HEK293 (cell line): Measurements from ENCODE around the gene FUBP3.

Experiments
- CTCF ChIA-PET: fragments of 350-600 bp; formaldehyde crosslinking; extraction: SDS; loops from one replicate; lab custom pipeline; 2021; ENCODE audit warnings: antibody characterized with exemption; lab: Yijun Ruan, JAX
- POLR2A ChIA-PET: fragments of 300-600 bp; formaldehyde crosslinking; extraction: SDS; loops from one replicate; lab custom pipeline; 2020; ENCODE audit warnings: antibody characterized with exemption, inconsistent platforms; lab: Yijun Ruan, JAX
- H3K27ac ChIP-seq: fragments of 200-500 bp; sonication (Bioruptor generic); 2 replicates; pipeline ENCODE4 v1.5.1; 2014; ENCODE audit warnings: low read depth, low read length, control low read depth, inconsistent platforms; ENCODE audit errors: extremely low read depth
- H3K36me3 ChIP-seq, 2 experiments: fragments of 200-500 bp in 1 of 2; sonication (Bioruptor generic) in 1 of 2; 1 replicate in 1 of 2; 2 replicates in 1 of 2; pipeline ENCODE4 v1.5.1; 2014 to 2017; ENCODE audit warnings: inconsistent platforms in 2 of 2, low read length in 2 of 2; ENCODE audit not compliant: control insufficient read depth in 2 of 2, insufficient read depth in 1 of 2
- H3K4me1 ChIP-seq: fragments of 200-500 bp; sonication (Bioruptor generic); 2 replicates; pipeline ENCODE4 v1.5.1; 2014; ENCODE audit warnings: mild to moderate bottlenecking, low read length, inconsistent platforms; ENCODE audit not compliant: control insufficient read depth, insufficient read depth
- H3K4me3 ChIP-seq: 2 replicates; pipeline ENCODE4 v1.5.1; 2011; ENCODE audit warnings: low read depth, mild to moderate bottlenecking, control low read depth, low read length, moderate library complexity
- H3K9me3 ChIP-seq: fragments of 200-500 bp; sonication (Bioruptor generic); 2 replicates; pipeline ENCODE4 v1.5.1; 2014; ENCODE audit warnings: low read depth, low read length, inconsistent platforms; ENCODE audit not compliant: control insufficient read depth, insufficient read depth
- BCL11A ChIP-seq: fragments of 450-650 bp; formaldehyde crosslinking; IDR thresholded peaks from 2 replicates; pipeline ENCODE4 v1.5.1; 2016; ENCODE audit warnings: low read depth, missing biosample characterization, missing genetic modification characterization
- EGR2 ChIP-seq: fragments of 450-650 bp; formaldehyde crosslinking; IDR thresholded peaks from 2 replicates; pipeline ENCODE4 v1.5.1; 2016; ENCODE audit warnings: low read depth, missing biosample characterization, missing genetic modification characterization
- FEZF1 ChIP-seq: fragments of 450-650 bp; formaldehyde crosslinking; IDR thresholded peaks from 2 replicates; pipeline ENCODE4 v1.5.1; 2016; ENCODE audit warnings: missing biosample characterization, missing genetic modification characterization
- GLI2 ChIP-seq: fragments of 450-650 bp; formaldehyde crosslinking; IDR thresholded peaks from 2 replicates; pipeline ENCODE4; 2017; ENCODE audit warnings: missing biosample characterization, missing genetic modification characterization, low read depth, borderline replicate concordance
- RBAK ChIP-seq: fragments of 450-650 bp; formaldehyde crosslinking; IDR thresholded peaks from 2 replicates; pipeline ENCODE4 v1.5.1; 2016; ENCODE audit warnings: missing biosample characterization, missing genetic modification characterization
- SP2 ChIP-seq: fragments of 450-650 bp; formaldehyde crosslinking; IDR thresholded peaks from 2 replicates; pipeline ENCODE4 v1.5.1; 2016; ENCODE audit warnings: missing biosample characterization, missing genetic modification characterization
- SP3 ChIP-seq: fragments of 450-650 bp; formaldehyde crosslinking; IDR thresholded peaks from 2 replicates; pipeline ENCODE4 v1.5.1; 2016; ENCODE audit warnings: missing biosample characterization, missing genetic modification characterization
- SP7 ChIP-seq: fragments of 450-650 bp; formaldehyde crosslinking; IDR thresholded peaks from 2 replicates; pipeline ENCODE4 v1.5.1; 2016; ENCODE audit warnings: missing biosample characterization, missing genetic modification characterization
- ZBTB17 ChIP-seq: fragments of 450-650 bp; formaldehyde crosslinking; IDR thresholded peaks from 2 replicates; pipeline ENCODE4 v1.5.1; 2016; ENCODE audit warnings: missing biosample characterization, missing genetic modification characterization
- ZBTB7A ChIP-seq: fragments of 450-650 bp; formaldehyde crosslinking; IDR thresholded peaks from 2 replicates; pipeline ENCODE4 v1.5.1; 2016; ENCODE audit warnings: low read depth, missing biosample characterization, missing genetic modification characterization
- ZFP69B ChIP-seq: fragments of 450-650 bp; formaldehyde crosslinking; IDR thresholded peaks from 2 replicates; pipeline ENCODE4 v1.5.1; 2016; ENCODE audit warnings: missing biosample characterization, missing genetic modification characterization
- ZNF112 ChIP-seq: fragments of 450-650 bp; formaldehyde crosslinking; IDR thresholded peaks from 2 replicates; pipeline ENCODE4 v1.5.0; 2017; ENCODE audit warnings: missing biosample characterization, missing genetic modification characterization
- ZNF140 ChIP-seq: fragments of 450-650 bp; formaldehyde crosslinking; IDR thresholded peaks from 2 replicates; pipeline ENCODE4 v1.5.1; 2016; ENCODE audit warnings: missing biosample characterization, missing genetic modification characterization
- ZNF16 ChIP-seq: fragments of 450-650 bp; formaldehyde crosslinking; IDR thresholded peaks from 2 replicates; pipeline ENCODE4 v1.5.1; 2016; ENCODE audit warnings: low read depth, missing biosample characterization, missing genetic modification characterization
- ZNF175 ChIP-seq: fragments of 450-650 bp; formaldehyde crosslinking; IDR thresholded peaks from 2 replicates; pipeline ENCODE4 v1.5.1; 2016; ENCODE audit warnings: missing biosample characterization, missing genetic modification characterization
- ZNF24 ChIP-seq: fragments of 450-650 bp; formaldehyde crosslinking; IDR thresholded peaks from 2 replicates; pipeline ENCODE4 v1.5.1; 2016; ENCODE audit warnings: missing biosample characterization, missing genetic modification characterization
- ZNF292 ChIP-seq: fragments of 450-650 bp; formaldehyde crosslinking; IDR thresholded peaks from 2 replicates; pipeline ENCODE4 v1.5.1; 2016; ENCODE audit warnings: low read depth, missing biosample characterization, missing genetic modification characterization, borderline replicate concordance
- ZNF335 ChIP-seq: fragments of 450-650 bp; formaldehyde crosslinking; conservative IDR thresholded peaks from 2 replicates; pipeline ENCODE4 v1.5.1; 2016; ENCODE audit warnings: missing biosample characterization, missing genetic modification characterization
- ZNF341 ChIP-seq: fragments of 450-650 bp; formaldehyde crosslinking; IDR thresholded peaks from 2 replicates; pipeline ENCODE4; 2016; ENCODE audit warnings: low read depth, missing biosample characterization, missing genetic modification characterization
- ZNF48 ChIP-seq: fragments of 450-650 bp; formaldehyde crosslinking; IDR thresholded peaks from 2 replicates; pipeline ENCODE4 v1.5.1; 2016; ENCODE audit warnings: missing biosample characterization, missing genetic modification characterization
- ZNF529 ChIP-seq: fragments of 450-650 bp; formaldehyde crosslinking; IDR thresholded peaks from 2 replicates; pipeline ENCODE4 v1.5.1; 2017; ENCODE audit warnings: missing genetic modification characterization, missing biosample characterization; ENCODE audit not compliant: insufficient replicate concordance
- ZNF626 ChIP-seq: fragments of 450-650 bp; sonication (Bioruptor Pico); formaldehyde crosslinking; IDR thresholded peaks from 2 replicates; pipeline ENCODE4 v1.5.1; 2018; ENCODE audit warnings: missing biosample characterization, missing genetic modification characterization, inconsistent platforms
- ZNF654 ChIP-seq: fragments of 450-650 bp; formaldehyde crosslinking; IDR thresholded peaks from 2 replicates; pipeline ENCODE4 v1.5.1; 2016; ENCODE audit warnings: low read depth, missing biosample characterization, missing genetic modification characterization
- ZNF830 ChIP-seq: fragments of 450-650 bp; IDR thresholded peaks from 2 replicates; pipeline ENCODE4 v1.5.0; 2018; ENCODE audit warnings: missing biosample characterization, missing genetic modification characterization, low read depth, mild to moderate bottlenecking, moderate library complexity
- ZNF843 ChIP-seq: fragments of 450-650 bp; formaldehyde crosslinking; IDR thresholded peaks from 2 replicates; pipeline ENCODE4 v1.5.1; 2016; ENCODE audit warnings: missing biosample characterization, missing genetic modification characterization
- TF ChIP-seq, protein P1 (sequence below): fragments of 450-650 bp; formaldehyde crosslinking; IDR thresholded peaks from 2 replicates; pipeline ENCODE4 v1.5.1; 2017; ENCODE audit warnings: missing biosample characterization, missing genetic modification characterization
- TF ChIP-seq, protein P2 (sequence below): IDR thresholded peaks from 2 replicates; pipeline ENCODE4 v1.6.1; 2011; ENCODE audit warnings: mild to moderate bottlenecking, low read depth, low read length, borderline replicate concordance
- TF ChIP-seq, protein P3 (sequence below): fragments of 450-650 bp; formaldehyde crosslinking; IDR thresholded peaks from 2 replicates; pipeline ENCODE4 v1.5.1; 2017; ENCODE audit warnings: missing biosample characterization, missing genetic modification characterization

Gene FUBP3

DNA sequence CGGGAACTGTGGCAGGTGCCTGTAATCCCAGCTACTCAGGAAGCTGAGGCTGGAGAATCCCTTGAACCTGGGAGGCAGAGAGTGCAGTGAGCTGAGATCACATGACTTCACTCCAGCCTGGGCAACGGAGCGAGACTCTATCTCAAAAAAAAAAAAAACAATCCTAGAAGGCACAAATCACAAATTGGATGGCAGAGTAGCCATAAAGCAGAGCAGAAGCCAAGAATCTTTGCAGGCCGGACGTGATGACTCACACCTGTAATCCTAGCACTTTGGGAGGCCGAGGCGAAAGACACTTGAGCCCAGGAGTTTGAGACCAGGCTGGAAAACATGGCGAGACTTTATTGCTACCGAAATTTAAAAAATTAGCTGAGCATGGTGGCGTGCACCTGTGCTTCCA is 9.2 kb upstream of the FUBP3 start (continued):
- TF ChIP-seq ZNF335 (no peak), ZNF654 (tag by site-specific recombination) (no peak), ZNF24 (tag by site-specific recombination) (no peak), SP2 (tag by site-specific recombination) (no peak), ZFP69B (tag by site-specific recombination) (no peak), SP7 (tag by site-specific recombination) (peak; percentile 59), ZNF48 (tag by site-specific recombination) (no peak), ZNF140 (no peak), ZNF626 (no peak), FEZF1 (no peak), ZNF292 (no peak), ZNF112 (tag by site-specific recombination) (no peak), SP3 (tag by site-specific recombination) (no peak), ZBTB17 (peak; percentile 87), ZNF175 (tag by site-specific recombination) (no peak), ZNF529 (tag by site-specific recombination) (no peak)
- TF ChIP-seq, protein P1, sequence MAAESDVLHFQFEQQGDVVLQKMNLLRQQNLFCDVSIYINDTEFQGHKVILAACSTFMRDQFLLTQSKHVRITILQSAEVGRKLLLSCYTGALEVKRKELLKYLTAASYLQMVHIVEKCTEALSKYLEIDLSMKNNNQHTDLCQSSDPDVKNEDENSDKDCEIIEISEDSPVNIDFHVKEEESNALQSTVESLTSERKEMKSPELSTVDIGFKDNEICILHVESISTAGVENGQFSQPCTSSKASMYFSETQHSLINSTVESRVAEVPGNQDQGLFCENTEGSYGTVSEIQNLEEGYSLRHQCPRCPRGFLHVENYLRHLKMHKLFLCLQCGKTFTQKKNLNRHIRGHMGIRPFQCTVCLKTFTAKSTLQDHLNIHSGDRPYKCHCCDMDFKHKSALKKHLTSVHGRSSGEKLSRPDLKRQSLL (tag by site-specific recombination): no peak
- TF ChIP-seq, protein P2, sequence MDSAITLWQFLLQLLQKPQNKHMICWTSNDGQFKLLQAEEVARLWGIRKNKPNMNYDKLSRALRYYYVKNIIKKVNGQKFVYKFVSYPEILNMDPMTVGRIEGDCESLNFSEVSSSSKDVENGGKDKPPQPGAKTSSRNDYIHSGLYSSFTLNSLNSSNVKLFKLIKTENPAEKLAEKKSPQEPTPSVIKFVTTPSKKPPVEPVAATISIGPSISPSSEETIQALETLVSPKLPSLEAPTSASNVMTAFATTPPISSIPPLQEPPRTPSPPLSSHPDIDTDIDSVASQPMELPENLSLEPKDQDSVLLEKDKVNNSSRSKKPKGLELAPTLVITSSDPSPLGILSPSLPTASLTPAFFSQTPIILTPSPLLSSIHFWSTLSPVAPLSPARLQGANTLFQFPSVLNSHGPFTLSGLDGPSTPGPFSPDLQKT: no peak
- TF ChIP-seq, all 188 proteins: peak for 22

DNA sequence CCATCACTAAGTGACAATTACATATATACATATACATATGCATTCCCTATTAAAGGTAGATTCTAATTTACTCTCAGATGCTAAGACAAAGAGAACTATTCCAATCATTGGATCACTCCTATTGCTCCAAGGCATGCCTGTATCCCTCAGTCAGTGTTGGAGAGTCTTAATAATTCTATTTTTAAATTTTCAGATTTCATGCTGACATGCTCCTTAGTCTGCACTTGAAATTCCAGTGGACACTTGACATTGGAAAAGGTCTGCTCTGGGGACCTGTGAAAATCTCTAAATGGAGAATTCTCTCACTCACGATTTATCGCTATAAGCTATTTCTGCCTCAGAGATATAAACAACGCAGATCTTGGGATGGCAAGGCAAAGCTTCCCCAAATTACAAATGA is 3.9 kb upstream of the FUBP3 start:
- Histone ChIP-seq H3K9me3 (no peaks in the 10 kb centered on the region), H3K36me3 (no peaks in the 10 kb centered on the region), H3K27ac (no peak overlapping the region), H3K4me3 (no peak overlapping the region), H3K4me1 (no peaks in the 10 kb centered on the region)
- CTCF ChIA-PET: interaction anchor here (0.8 to 0.9 kb wide), 3 partner anchors 40 to 115 kb away, joined by 3 to 6 read pairs (median 3); no protein-coding TSS in a partner anchor
- no peak for TF ChIP-seq SP7 (tag by site-specific recombination)
- TF ChIP-seq ZNF16 (tag by site-specific recombination): no peak
- TF ChIP-seq RBAK (tag by site-specific recombination): no peak
- no peak for TF ChIP-seq ZNF341 (tag by site-specific recombination)
- TF ChIP-seq ZNF843 (tag by site-specific recombination): no peak
- no peak for TF ChIP-seq ZBTB7A (tag by site-specific recombination)
- TF ChIP-seq BCL11A (tag by site-specific recombination): no peak
- POLR2A ChIA-PET: no interaction called here

DNA sequence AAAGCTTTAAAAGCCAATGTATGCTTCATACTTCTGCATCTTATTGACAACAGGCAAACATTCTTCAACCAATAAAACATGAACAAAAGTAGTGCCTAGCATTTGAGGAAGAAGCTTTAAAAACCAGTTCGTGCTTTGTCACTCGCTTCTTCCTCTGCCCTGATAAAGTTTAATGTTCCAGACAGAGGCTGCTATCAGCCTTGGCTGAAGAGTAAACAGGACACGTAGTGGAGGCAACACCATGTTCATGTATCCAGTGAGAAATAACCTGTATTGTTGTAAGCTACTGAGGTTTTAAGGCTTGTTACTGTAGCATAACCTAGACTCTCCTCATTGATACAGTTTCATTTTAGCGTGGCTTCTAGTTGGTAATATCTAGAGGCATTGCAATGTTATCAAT is 3.2 kb upstream of the FUBP3 start:
- no peak overlapping the region for H3K4me3 ChIP-seq

More for the DNA sequence above, 3.2 kb upstream of the FUBP3 start:
- no peaks in the 10 kb centered on the region for H3K4me1 ChIP-seq
- POLR2A ChIA-PET: no interaction called here
- CTCF ChIA-PET: interaction anchor here (0.8 to 0.9 kb wide), 2 partner anchors 103 to 116 kb away, joined by 3 to 6 read pairs; no protein-coding TSS in a partner anchor
- H3K9me3 ChIP-seq: no peaks in the 10 kb centered on the region
- no peak overlapping the region for H3K27ac ChIP-seq
- peaks cover 0 to 5% of the 10 kb centered on the region in 2 experiments; a peak in 1 of 3 replicates for H3K36me3 ChIP-seq
- TF ChIP-seq EGR2 (no peak), ZNF830 (no peak), BCL11A (tag by site-specific recombination) (no peak), GLI2 (tag by site-specific recombination) (no peak)
- TF ChIP-seq, protein P3, sequence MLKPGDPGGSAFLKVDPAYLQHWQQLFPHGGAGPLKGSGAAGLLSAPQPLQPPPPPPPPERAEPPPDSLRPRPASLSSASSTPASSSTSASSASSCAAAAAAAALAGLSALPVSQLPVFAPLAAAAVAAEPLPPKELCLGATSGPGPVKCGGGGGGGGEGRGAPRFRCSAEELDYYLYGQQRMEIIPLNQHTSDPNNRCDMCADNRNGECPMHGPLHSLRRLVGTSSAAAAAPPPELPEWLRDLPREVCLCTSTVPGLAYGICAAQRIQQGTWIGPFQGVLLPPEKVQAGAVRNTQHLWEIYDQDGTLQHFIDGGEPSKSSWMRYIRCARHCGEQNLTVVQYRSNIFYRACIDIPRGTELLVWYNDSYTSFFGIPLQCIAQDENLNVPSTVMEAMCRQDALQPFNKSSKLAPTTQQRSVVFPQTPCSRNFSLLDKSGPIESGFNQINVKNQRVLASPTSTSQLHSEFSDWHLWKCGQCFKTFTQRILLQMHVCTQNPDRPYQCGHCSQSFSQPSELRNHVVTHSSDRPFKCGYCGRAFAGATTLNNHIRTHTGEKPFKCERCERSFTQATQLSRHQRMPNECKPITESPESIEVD (tag by site-specific recombination): no peak
